ENCODE data around the gene LTBP2. TPM values are rescaled to one million over a fixed set of nuclear protein-coding genes. Genes with fewer than 3 reads are reported as not detected.

The LTBP2 gene
- total and polyA plus RNA-seq, 2 of the 8 experiments (the other 6 are each of a cell fraction or from before 2014, with no cell fraction given): 0.48 to 0.89 TPM

DNA sequence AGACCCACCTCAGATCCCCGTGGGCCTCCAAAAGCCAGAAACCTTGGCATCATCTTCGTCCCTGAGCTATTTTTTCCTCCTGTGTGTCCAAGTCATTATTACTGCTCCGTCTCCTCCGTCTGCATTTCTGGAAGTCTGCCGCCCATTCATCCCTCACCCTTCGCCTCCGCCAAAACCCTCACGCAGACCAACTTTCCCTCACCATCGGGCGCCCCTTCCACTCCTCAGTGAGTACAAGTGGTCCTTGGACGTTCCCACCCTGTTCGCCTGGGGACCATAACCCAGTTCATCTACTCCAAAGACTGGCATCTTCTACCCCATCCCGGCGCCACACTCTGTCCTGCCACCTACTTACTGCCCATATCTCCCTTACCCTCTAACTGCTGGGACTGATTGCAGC is 3.7 kb upstream of the LTBP2 start:
- H2AK5ac ChIP-seq (ENCODE audit: low read depth, low read length): no peak overlapping the region
- H3K18ac ChIP-seq (ENCODE audit: extremely low read depth, low read length): no peak overlapping the region
- no peak overlapping the region for H2BK15ac ChIP-seq (ENCODE audit: low read length)
- H4K91ac ChIP-seq (replicated peaks; ENCODE audit: insufficient read length, low read length): no peak overlapping the region
- TF ChIP-seq GTF2F1 (IDR thresholded peaks at IDR 0.05; ENCODE audit: borderline replicate concordance, low read depth, low read length) (no peak), HDAC2 (IDR thresholded peaks at IDR 0.05; ENCODE audit: borderline replicate concordance in 1 of 2, low read depth in 2 of 2, low read length in 2 of 2) (no peak), KDM1A (IDR thresholded peaks at IDR 0.05; ENCODE audit: borderline replicate concordance, low read length) (no peak), TCF12 (IDR thresholded peaks at IDR 0.05; ENCODE audit: low read depth, low read length) (no peak), POLR2AphosphoS5 (IDR thresholded peaks at IDR 0.05; ENCODE audit: low read depth, low read length) (no peak), SP4 (IDR thresholded peaks at IDR 0.05; ENCODE audit: low read length) (no peak), CREB1 (IDR thresholded peaks at IDR 0.05) (no peak), BACH1 (IDR thresholded peaks at IDR 0.05; ENCODE audit: low read length) (no peak), RFX5 (IDR thresholded peaks at IDR 0.05; ENCODE audit: borderline replicate concordance, low read depth, low read length) (no peak), BRCA1 (IDR thresholded peaks at IDR 0.05; ENCODE audit: low read depth, low read length) (no peak), NRF1 (IDR thresholded peaks at IDR 0.05; ENCODE audit: low read depth, low read length) (no peak), CHD2 (IDR thresholded peaks at IDR 0.05; ENCODE audit: low read length) (no peak), ZNF274 (IDR thresholded peaks at IDR 0.05; ENCODE audit: borderline replicate concordance, extremely low read depth, low read length) (no peak), GABPA (IDR thresholded peaks at IDR 0.05; ENCODE audit: borderline replicate concordance, insufficient read depth, low read length) (no peak)
- TF ChIP-seq, protein P1, sequence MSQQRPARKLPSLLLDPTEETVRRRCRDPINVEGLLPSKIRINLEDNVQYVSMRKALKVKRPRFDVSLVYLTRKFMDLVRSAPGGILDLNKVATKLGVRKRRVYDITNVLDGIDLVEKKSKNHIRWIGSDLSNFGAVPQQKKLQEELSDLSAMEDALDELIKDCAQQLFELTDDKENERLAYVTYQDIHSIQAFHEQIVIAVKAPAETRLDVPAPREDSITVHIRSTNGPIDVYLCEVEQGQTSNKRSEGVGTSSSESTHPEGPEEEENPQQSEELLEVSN (IDR thresholded peaks at IDR 0.05): no peak
- no peak overlapping the region for H3K9ac ChIP-seq (replicated peaks in 1 of 4; ENCODE audit: extremely low read depth in 1 of 4, low read depth in 3 of 4, low read length in 3 of 4)
- no peaks in the 10 kb centered on the region for H3K79me1 ChIP-seq (ENCODE audit: low read depth, low read length)
- no peak for DNase-seq (ENCODE audit: low read depth in 1 of 2, low spot score in 2 of 2)
- H2BK5ac ChIP-seq (ENCODE audit: low read depth, low read length): no peak overlapping the region
- no peak overlapping the region for H2BK12ac ChIP-seq (ENCODE audit: low read depth, low read length)
- H3K14ac ChIP-seq (ENCODE audit: insufficient read length): no peak overlapping the region
- H2BK20ac ChIP-seq (ENCODE audit: low read length): no peak overlapping the region
- H4K5ac ChIP-seq (ENCODE audit: insufficient read length, low read depth, low read length): no peak overlapping the region
- ChIA-PET CTCF (ENCODE audit: partially characterized antibody) (interaction anchor here (1.0 to 5.4 kb wide), 8 partner anchors 8 to 115 kb away, joined by 3 to 39 read pairs (median 8); no protein-coding TSS in a partner anchor), POLR2A (ENCODE audit: partially characterized antibody) (interaction anchor here (1.4 kb wide), 2 partner anchors 34 to 38 kb away, joined by 3 read pairs; no protein-coding TSS in a partner anchor)
- no peak overlapping the region for H3K4ac ChIP-seq (replicated peaks; ENCODE audit: insufficient read length, low read depth, low read length)
- H3K27me3 ChIP-seq (replicated peaks in 1 of 4; ENCODE audit: control insufficient read depth in 3 of 4, extremely low read depth in 1 of 4, insufficient read depth in 3 of 4, low read length in 3 of 4): peaks cover 16 to 17% (median 17%) of the 10 kb centered on the region in 4 experiments
- no peaks in the 10 kb centered on the region for H3K79me2 ChIP-seq (ENCODE audit: control insufficient read depth in 1 of 2, insufficient read depth in 2 of 2, low read length in 2 of 2)
- FAIRE-seq: no peak
- H3K4me1 ChIP-seq (replicated peaks in 1 of 4; ENCODE audit: control insufficient read depth in 3 of 4, insufficient read depth in 4 of 4, low read length in 3 of 4): peaks cover 4 to 8% (median 5%) of the 10 kb centered on the region in 4 experiments; a peak in 6 of 7 replicates
- no peaks in the 10 kb centered on the region; a peak in 1 of 4 replicates for H3K9me3 ChIP-seq (ENCODE audit: insufficient read depth in 2 of 2, low read depth in 1 of 2, low read length in 1 of 2)
- no peak overlapping the region for H3K27ac ChIP-seq (ENCODE audit: low read depth, low read length)
- 94% methylated on average over 14 of the region's 14 CpGs; no CpG with 5 or more reads in 1 of the 2 experiments for WGBS, 2 experiments (ENCODE audit: extremely low coverage in 1 of 2, insufficient coverage in 1 of 2, insufficient read length in 1 of 2, insufficient replicate concordance in 2 of 2, low coverage in 1 of 2, low lambda C conversion rate in 2 of 2, missing lambda C conversion rate in 1 of 2)
- H4K8ac ChIP-seq (ENCODE audit: extremely low read depth, insufficient read depth, low read length): no peak overlapping the region
- no peaks in the 10 kb centered on the region for H4K20me1 ChIP-seq (replicated peaks in 1 of 2; ENCODE audit: control insufficient read depth in 1 of 2, insufficient read depth in 2 of 2, low read length in 2 of 2)
- H3K4me2 ChIP-seq (ENCODE audit: insufficient read depth in 1 of 2, low read depth in 2 of 2, low read length in 2 of 2): no peak overlapping the region
- H3K36me3 ChIP-seq (ENCODE audit: control insufficient read depth in 2 of 4, insufficient read depth in 4 of 4, low read length in 3 of 4): peaks cover 0 to 9% (median 0%) of the 10 kb centered on the region in 4 experiments; a peak in 1 of 8 replicates
- peaks cover 7% of the 10 kb centered on the region; the same call in 1 of the 2 replicates for H3K23me2 ChIP-seq (ENCODE audit: low read depth, low read length)
- no peak overlapping the region for H3K4me3 ChIP-seq (ENCODE audit: extremely low read depth in 1 of 4, insufficient read depth in 2 of 4, low read depth in 3 of 4, low read length in 4 of 4)
- no peak overlapping the region for H3K56ac ChIP-seq (replicated peaks; ENCODE audit: insufficient read length, low read depth, low read length)
- H2AFZ ChIP-seq (ENCODE audit: low read length): no peak overlapping the region
- no peak overlapping the region for H3K23ac ChIP-seq (ENCODE audit: insufficient read length)
- H2BK120ac ChIP-seq (replicated peaks; ENCODE audit: low read depth, low read length): no peak overlapping the region

Measured in H1 (cell line).